ENCODE measurements around the gene ARAP1.

DNA sequence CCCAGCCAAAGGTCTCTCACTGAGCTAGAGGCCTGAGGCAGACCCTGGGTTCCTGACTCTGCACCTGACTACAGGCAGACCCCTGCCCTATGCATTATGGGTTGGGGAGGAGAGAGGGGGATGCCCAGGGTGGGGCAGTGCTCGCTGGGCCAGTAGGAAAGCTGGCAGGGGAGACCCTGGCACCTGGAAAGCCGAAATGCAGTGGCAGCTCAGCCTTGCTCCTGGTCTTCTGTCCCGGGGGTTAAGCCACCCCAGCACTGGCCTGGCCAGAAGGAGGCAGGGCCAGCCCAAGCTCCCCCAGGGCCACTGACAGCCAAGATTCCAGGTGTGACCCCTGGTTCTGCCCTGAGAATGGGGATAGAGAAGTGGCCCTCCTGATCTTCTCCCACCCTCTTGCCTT is 5.4 kb downstream of the ARAP1 start:
- TF ChIP-seq, protein P1, sequence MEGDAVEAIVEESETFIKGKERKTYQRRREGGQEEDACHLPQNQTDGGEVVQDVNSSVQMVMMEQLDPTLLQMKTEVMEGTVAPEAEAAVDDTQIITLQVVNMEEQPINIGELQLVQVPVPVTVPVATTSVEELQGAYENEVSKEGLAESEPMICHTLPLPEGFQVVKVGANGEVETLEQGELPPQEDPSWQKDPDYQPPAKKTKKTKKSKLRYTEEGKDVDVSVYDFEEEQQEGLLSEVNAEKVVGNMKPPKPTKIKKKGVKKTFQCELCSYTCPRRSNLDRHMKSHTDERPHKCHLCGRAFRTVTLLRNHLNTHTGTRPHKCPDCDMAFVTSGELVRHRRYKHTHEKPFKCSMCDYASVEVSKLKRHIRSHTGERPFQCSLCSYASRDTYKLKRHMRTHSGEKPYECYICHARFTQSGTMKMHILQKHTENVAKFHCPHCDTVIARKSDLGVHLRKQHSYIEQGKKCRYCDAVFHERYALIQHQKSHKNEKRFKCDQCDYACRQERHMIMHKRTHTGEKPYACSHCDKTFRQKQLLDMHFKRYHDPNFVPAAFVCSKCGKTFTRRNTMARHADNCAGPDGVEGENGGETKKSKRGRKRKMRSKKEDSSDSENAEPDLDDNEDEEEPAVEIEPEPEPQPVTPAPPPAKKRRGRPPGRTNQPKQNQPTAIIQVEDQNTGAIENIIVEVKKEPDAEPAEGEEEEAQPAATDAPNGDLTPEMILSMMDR (IDR thresholded peaks at IDR 0.05): no peak
- TF ChIP-seq POLR2AphosphoS5 (IDR thresholded peaks at IDR 0.05): no peak
- TF ChIP-seq POLR2A (IDR thresholded peaks at IDR 0.05): no peak

Measured in suprapubic skin (tissue), 4 donors.